CD4-positive, CD25-positive, alpha-beta regulatory T cell (primary cell): ENCODE results near the gene TMEM126A. TPM values are rescaled to one million over a fixed set of nuclear protein-coding genes. Genes with fewer than 3 reads are reported as not detected.

Source experiments
- ATAC-seq, 2 donors: fragments of 150-1000 bp; cut with Tn5 transposase; one replicate each; pipeline ENCODE4 v1.10.0; 2021; ENCODE audit warnings: low read depth in 2 of 2, moderate number of reproducible peaks in 2 of 2, moderate library complexity in 1 of 2
- DNase-seq, 3 donors: peaks; one replicate each; pipeline versions ENCODE4 v3.0.0 to v3.0.0-alpha.2; 2012 to 2022; ENCODE audit warnings: mixed read lengths in 1 of 3
- H3K27ac ChIP-seq: one replicate; pipeline ENCODE4 v1.7.0; 2013; ENCODE audit warnings: mild to moderate bottlenecking, low read length; ENCODE audit not compliant: insufficient read depth, poor library complexity, severe bottlenecking
- H3K27me3 ChIP-seq: one replicate; pipeline ENCODE4 v1.7.0; 2013; ENCODE audit warnings: low read length; ENCODE audit not compliant: control insufficient read depth, insufficient read depth
- H3K36me3 ChIP-seq: one replicate; pipeline ENCODE4 v1.7.0; 2013; ENCODE audit warnings: mild to moderate bottlenecking, low read length, moderate library complexity; ENCODE audit not compliant: control insufficient read depth, insufficient read depth
- H3K4me1 ChIP-seq: 2 replicates; pipeline ENCODE4 v1.7.0; 2013; ENCODE audit warnings: mild to moderate bottlenecking, low read length; ENCODE audit not compliant: insufficient read depth, control insufficient read depth, poor library complexity, severe bottlenecking
- H3K4me3 ChIP-seq: one replicate; pipeline ENCODE4 v1.7.0; 2013; ENCODE audit warnings: low read depth, mild to moderate bottlenecking, low read length, moderate library complexity
- H3K9me3 ChIP-seq, 2 experiments: 1 replicate in 1 of 2; 2 replicates in 1 of 2; pipeline ENCODE4 v1.7.0; 2013; ENCODE audit warnings: low read length in 2 of 2, mild to moderate bottlenecking in 1 of 2, moderate library complexity in 1 of 2; ENCODE audit not compliant: control insufficient read depth in 2 of 2
- H3K27ac Mint-ChIP-seq, 3 donors: one replicate each; pipeline ENCODE4 v1.8.0; 2020 to 2022; ENCODE audit warnings: mild to moderate bottlenecking in 3 of 3, mixed read lengths in 3 of 3, moderate library complexity in 2 of 3
- H3K27me3 Mint-ChIP-seq: one replicate; pipeline ENCODE4 v1.8.0; 2022; ENCODE audit warnings: mild to moderate bottlenecking, mixed read lengths
- H3K36me3 Mint-ChIP-seq: one replicate; pipeline ENCODE4 v1.8.0; 2020; ENCODE audit warnings: mixed read lengths
- H3K4me1 Mint-ChIP-seq, 4 donors: one replicate each; pipeline ENCODE4 v1.8.0; 2020 to 2022; ENCODE audit warnings: mixed read lengths in 4 of 4, mild to moderate bottlenecking in 1 of 4
- H3K4me3 Mint-ChIP-seq, 4 donors: one replicate each; pipeline ENCODE4 v1.8.0; 2020 to 2022; ENCODE audit warnings: mild to moderate bottlenecking in 4 of 4, mixed read lengths in 4 of 4, moderate library complexity in 3 of 4
- H3K9me3 Mint-ChIP-seq, 7 donors: one replicate each; pipeline ENCODE4 v1.8.0; 2020 to 2022; ENCODE audit warnings: mixed read lengths in 7 of 7, mild to moderate bottlenecking in 3 of 7, moderate library complexity in 2 of 7
- polyA plus RNA-seq, 4 donors: library from polyadenylated mRNA; unstranded; fragments of 300-500 nt; fragmentation: Illumina TruSeq; gene quantifications; one replicate each; pipeline ENCODE4 v1.2.3, GENCODE V29; 2021
- total RNA-seq: library from RNA; stranded (reverse); gene quantifications from one replicate; pipeline ENCODE4 v1.2.3, GENCODE V29; 2022

TMEM126A gene
- total and polyA plus RNA-seq, 5 donors from 2014 or later = 22.3 to 78.7 (median 71.0) TPM

DNA sequence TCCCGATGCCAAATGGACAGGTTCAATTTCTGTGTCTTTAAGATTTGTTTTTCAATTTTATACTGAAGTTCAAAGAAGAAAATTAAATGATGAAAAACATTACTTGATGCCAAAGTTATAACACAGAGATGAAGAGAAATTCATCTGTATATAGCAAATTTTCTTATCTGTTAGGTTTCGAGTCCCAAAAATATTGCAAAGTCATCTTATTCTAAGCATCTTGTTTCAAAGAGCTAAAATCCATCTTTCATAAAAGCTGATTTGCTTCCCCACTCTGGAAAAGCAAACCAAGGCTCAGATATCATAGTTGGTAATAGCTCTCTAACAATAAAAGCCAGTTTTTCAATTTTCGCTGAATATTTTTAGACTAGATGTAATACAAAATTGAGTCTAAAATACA, 57.2 kb downstream of the TMEM126A start:
- H3K27ac Mint-ChIP-seq = no peak overlapping the region
- peaks cover 11% of the 10 kb centered on the region for H3K4me1 ChIP-seq
- H3K9me3 Mint-ChIP-seq = peaks cover 0 to 2% (median 0%) of the 10 kb centered on the region in 7 donors
- DNase-seq = no peak
- no peaks in the 10 kb centered on the region for H3K9me3 ChIP-seq
- H3K4me3 ChIP-seq = no peak overlapping the region
- peaks cover 3 to 10% (median 8%) of the 10 kb centered on the region in 4 donors for H3K4me1 Mint-ChIP-seq
- H3K27me3 Mint-ChIP-seq = peaks cover 7% of the 10 kb centered on the region
- H3K36me3 Mint-ChIP-seq = no peaks in the 10 kb centered on the region
- no peaks in the 10 kb centered on the region for H3K27me3 ChIP-seq
- no peak overlapping the region for H3K27ac ChIP-seq
- no peak overlapping the region for H3K4me3 Mint-ChIP-seq
- no peak for ATAC-seq
- H3K36me3 ChIP-seq = no peaks in the 10 kb centered on the region

- Mint-ChIP-seq H3K9me3 (peaks cover 0 to 2% (median 0%) of the 10 kb centered on the region in 7 donors), H3K27me3 (peaks cover 7% of the 10 kb centered on the region), H3K36me3 (no peaks in the 10 kb centered on the region), H3K27ac (no peak overlapping the region), H3K4me1 (peaks cover 0 to 2% (median under 1%) of the 10 kb centered on the region in 4 donors), H3K4me3 (no peak overlapping the region)
- ATAC-seq (no peak), DNase-seq (no peak)
- no peaks in the 10 kb centered on the region for H3K36me3 ChIP-seq
- no peaks in the 10 kb centered on the region for H3K9me3 ChIP-seq
- H3K4me1 ChIP-seq = peaks cover 2% of the 10 kb centered on the region
- no peak overlapping the region for H3K27ac ChIP-seq
- H3K27me3 ChIP-seq = no peaks in the 10 kb centered on the region
- no peak overlapping the region for H3K4me3 ChIP-seq
Observed at GRCh38 chr11:85705800-85706199, 58.0 kb downstream of the TMEM126A start.

Other genes with a start within 250 kb of the TMEM126A start
- 2.0 TPM for gene DLG2, start 20.6 kb upstream of the TMEM126A start, total RNA-seq
- 1 to 10 TPM in 1 of 4 donors, under 1 TPM in 3; 0.26 to 1.9 (median 0.93) TPM for gene DLG2, start 20.6 kb upstream of the TMEM126A start, polyA plus RNA-seq
- 21.7 TPM for gene TMEM126B, start 19.4 kb upstream of the TMEM126A start, total RNA-seq
- gene TMEM126B, start 19.4 kb upstream of the TMEM126A start, polyA plus RNA-seq = 10 to 100 TPM; 52.8 to 76.7 (median 65.6) TPM
- 57.0 TPM for gene CREBZF, start 17.2 kb downstream of the TMEM126A start, total RNA-seq
- gene CREBZF, start 17.2 kb downstream of the TMEM126A start, polyA plus RNA-seq = 10 to 100 TPM; 12.1 to 15.4 (median 13.8) TPM
- not detected for gene CCDC89, start 38.2 kb downstream of the TMEM126A start, total RNA-seq
- not detected for gene CCDC89, start 38.2 kb downstream of the TMEM126A start, polyA plus RNA-seq
- 40.0 TPM for gene SYTL2, start 163.2 kb downstream of the TMEM126A start, total RNA-seq
- gene SYTL2, start 163.2 kb downstream of the TMEM126A start, polyA plus RNA-seq = 1 to 10 TPM; 4.5 to 6.8 (median 5.1) TPM
- not detected for gene CCDC83, start 207.4 kb downstream of the TMEM126A start, total RNA-seq
- gene CCDC83, start 207.4 kb downstream of the TMEM126A start, polyA plus RNA-seq = not detected